ENCODE data around the gene ONECUT2. TPM values are rescaled to one million over a fixed set of nuclear protein-coding genes. Genes with fewer than 3 reads are reported as not detected.
A peak's percentile ranks its signal among the peaks of the same experiment; 100 is the strongest.

ONECUT2 gene
- total and polyA plus RNA-seq, 7 donors: under 0.01 to 0.03 TPM; not detected in 5

- WGBS, 2 donors: 2 to 4% methylated on average over 25 of the region's 25 CpGs
Measured at GRCh38 chr18:57433934-57434535, 1.1 kb upstream of the ONECUT2 start.

GRCh38 chr18:57435846-57436190 is 644 bp downstream of the ONECUT2 start:
- peaks cover 75 to 96% (median 93%) of the 10 kb centered on the region in 3 donors for H3K27me3 ChIP-seq
- no peaks in the 10 kb centered on the region for H3K9me3 ChIP-seq
- intact Hi-C loops (cut with DNase I): no loop called here
- no peak for TF ChIP-seq CTCF (IDR thresholded peaks at IDR 0.05)
- TF ChIP-seq POLR2AphosphoS5 (IDR thresholded peaks at IDR 0.05): no peak
- no peak for TF ChIP-seq EP300 (IDR thresholded peaks at IDR 0.05)
- no peak for TF ChIP-seq POLR2A (IDR thresholded peaks at IDR 0.05)
- H3K36me3 ChIP-seq: no peaks in the 10 kb centered on the region
- H3K4me3 ChIP-seq: peak overlapping the region in 3 of 4 donors; percentile 10 to 51 (median 43)
- H3K27ac ChIP-seq: no peak overlapping the region
- no peak for DNase-seq
- 3% methylated on average over 44 of the region's 44 CpGs for WGBS, 2 donors
- peaks cover 0 to 69% (median 65%) of the 10 kb centered on the region in 4 donors for H3K4me1 ChIP-seq

More at GRCh38 chr18:57433934-57434535, 1.1 kb upstream of the ONECUT2 start:
- peaks cover 68 to 96% (median 90%) of the 10 kb centered on the region in 3 donors for H3K27me3 ChIP-seq
- H3K9me3 ChIP-seq: no peaks in the 10 kb centered on the region
- peaks cover 0 to 57% (median 49%) of the 10 kb centered on the region in 4 donors for H3K4me1 ChIP-seq
- TF ChIP-seq POLR2A (IDR thresholded peaks at IDR 0.05) (no peak), CTCF (IDR thresholded peaks at IDR 0.05) (no peak), POLR2AphosphoS5 (IDR thresholded peaks at IDR 0.05) (no peak)
- no peak overlapping the region for H3K27ac ChIP-seq
- H3K36me3 ChIP-seq: no peaks in the 10 kb centered on the region
- H3K4me3 ChIP-seq: peak overlapping the region in 2 of 4 donors; percentile 51 to 52
- intact Hi-C loops (cut with DNase I): no loop called here
- no peak for DNase-seq

- no peak for TF ChIP-seq POLR2AphosphoS5 (IDR thresholded peaks at IDR 0.05)
- no peak for TF ChIP-seq POLR2A (IDR thresholded peaks at IDR 0.05)
- TF ChIP-seq EP300 (IDR thresholded peaks at IDR 0.05): no peak
- TF ChIP-seq CTCF (IDR thresholded peaks at IDR 0.05): no peak
- Histone ChIP-seq H3K36me3 (no peaks in the 10 kb centered on the region), H3K9me3 (no peaks in the 10 kb centered on the region), H3K4me3 (no peak overlapping the region), H3K27me3 (peaks cover 77 to 96% (median 93%) of the 10 kb centered on the region in 3 donors), H3K27ac (no peak overlapping the region), H3K4me1 (peaks cover 0 to 73% (median 70%) of the 10 kb centered on the region in 4 donors)
- intact Hi-C loops (cut with DNase I): no loop called here
- WGBS, 2 donors: 7 to 11% methylated on average over 62 of the region's 62 CpGs
- DNase-seq: no peak
Measured at GRCh38 chr18:57436191-57436964, 1.2 kb downstream of the ONECUT2 start.

- Histone ChIP-seq H3K9me3 (no peaks in the 10 kb centered on the region), H3K36me3 (no peaks in the 10 kb centered on the region), H3K27me3 (peaks cover 73 to 96% (median 93%) of the 10 kb centered on the region in 3 donors), H3K4me1 (peaks cover 0 to 78% (median 71%) of the 10 kb centered on the region in 4 donors), H3K4me3 (no peak overlapping the region), H3K27ac (no peak overlapping the region)
- intact Hi-C loops (cut with DNase I): no loop called here
- TF ChIP-seq POLR2AphosphoS5 (IDR thresholded peaks at IDR 0.05) (no peak), POLR2A (IDR thresholded peaks at IDR 0.05) (no peak), EP300 (IDR thresholded peaks at IDR 0.05) (no peak), CTCF (IDR thresholded peaks at IDR 0.05) (no peak)
- WGBS, 2 donors: 9 to 10% methylated on average over 13 of the region's 13 CpGs
- DNase-seq: no peak
Measured at GRCh38 chr18:57436965-57437333, 1.8 kb downstream of the ONECUT2 start.

Data from sigmoid colon (tissue), 7 donors.